ENCODE measurements around the gene RTP3. TPM values are rescaled to one million over a fixed set of nuclear protein-coding genes. Genes with fewer than 3 reads are reported as not detected.
"Not testable (repeated sequence)": the region's sequence is repeated elsewhere in the genome, so short reads cannot be mapped to it uniquely, and the experiment has no call there.

RTP3 gene
- total and polyA plus RNA-seq, 8 donors: not detected

DNA sequence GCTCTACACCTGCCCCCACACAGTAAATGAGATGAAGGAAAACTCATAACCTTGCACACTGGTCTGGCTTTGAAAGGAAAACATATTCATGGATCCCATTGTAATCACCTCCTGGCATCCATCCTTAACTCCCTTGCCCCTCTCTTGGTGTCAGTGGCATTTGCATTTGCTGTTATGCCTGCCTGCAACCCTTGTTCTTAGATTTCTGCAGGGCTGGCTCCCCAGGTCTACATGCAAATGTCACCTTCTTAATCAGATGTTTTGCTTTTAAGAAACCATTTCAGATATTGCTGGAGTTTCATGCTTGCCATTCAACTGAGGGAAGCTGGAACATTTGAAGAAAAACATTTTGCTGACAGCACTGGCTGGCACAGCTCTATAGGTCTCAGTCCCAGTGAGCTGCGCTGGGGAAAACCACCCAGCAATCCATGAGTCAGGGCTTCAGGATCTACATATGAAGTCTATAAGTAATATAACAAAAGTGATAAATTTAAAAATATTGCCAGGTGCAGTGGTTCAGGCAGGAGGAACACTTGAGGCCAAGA, 49.2 kb downstream of the RTP3 start:
- Histone ChIP-seq H3K4me1 (peaks cover 0 to 5% (median 0%) of the 10 kb centered on the region in 4 donors), H3K27me3 (no peaks in the 10 kb centered on the region), H3K36me3 (peaks cover 0 to 16% (median 5%) of the 10 kb centered on the region in 4 donors), H3K9me3 (no peaks in the 10 kb centered on the region), H3K27ac (no peak overlapping the region), H3K4me3 (no peak overlapping the region)
- DNase-seq: no peak
- intact Hi-C loops (cut with DNase I; ENCODE audit: low total_unique reads): no loop called here
- 44 to 67% (median 59%) methylated on average over 1 of the region's 1 CpG for WGBS, 5 donors
- TF ChIP-seq, protein P1, sequence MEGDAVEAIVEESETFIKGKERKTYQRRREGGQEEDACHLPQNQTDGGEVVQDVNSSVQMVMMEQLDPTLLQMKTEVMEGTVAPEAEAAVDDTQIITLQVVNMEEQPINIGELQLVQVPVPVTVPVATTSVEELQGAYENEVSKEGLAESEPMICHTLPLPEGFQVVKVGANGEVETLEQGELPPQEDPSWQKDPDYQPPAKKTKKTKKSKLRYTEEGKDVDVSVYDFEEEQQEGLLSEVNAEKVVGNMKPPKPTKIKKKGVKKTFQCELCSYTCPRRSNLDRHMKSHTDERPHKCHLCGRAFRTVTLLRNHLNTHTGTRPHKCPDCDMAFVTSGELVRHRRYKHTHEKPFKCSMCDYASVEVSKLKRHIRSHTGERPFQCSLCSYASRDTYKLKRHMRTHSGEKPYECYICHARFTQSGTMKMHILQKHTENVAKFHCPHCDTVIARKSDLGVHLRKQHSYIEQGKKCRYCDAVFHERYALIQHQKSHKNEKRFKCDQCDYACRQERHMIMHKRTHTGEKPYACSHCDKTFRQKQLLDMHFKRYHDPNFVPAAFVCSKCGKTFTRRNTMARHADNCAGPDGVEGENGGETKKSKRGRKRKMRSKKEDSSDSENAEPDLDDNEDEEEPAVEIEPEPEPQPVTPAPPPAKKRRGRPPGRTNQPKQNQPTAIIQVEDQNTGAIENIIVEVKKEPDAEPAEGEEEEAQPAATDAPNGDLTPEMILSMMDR (IDR thresholded peaks at IDR 0.05): no peak
- TF ChIP-seq EP300 (IDR thresholded peaks at IDR 0.05) (no peak), POLR2A (IDR thresholded peaks at IDR 0.05) (no peak), POLR2AphosphoS5 (IDR thresholded peaks at IDR 0.05) (no peak)

GRCh38 chr3:46548611-46549010, 50.8 kb downstream of the RTP3 start:
- H3K4me3 ChIP-seq; intact Hi-C loops (cut with DNase I; ENCODE audit: low total_unique reads); H3K27ac ChIP-seq; H3K4me1 ChIP-seq; DNase-seq; H3K27me3 ChIP-seq; H3K9me3 ChIP-seq: not testable (repeated sequence)
- 81 to 95% (median 89%) methylated on average over 3 of the region's 3 CpGs for WGBS, 5 donors
- H3K36me3 ChIP-seq: peaks cover 0 to 16% (median 5%) of the 10 kb centered on the region in 4 donors

- no peak for DNase-seq
- peaks cover 0 to 5% (median 0%) of the 10 kb centered on the region in 4 donors for H3K4me1 ChIP-seq
- intact Hi-C loops (cut with DNase I; ENCODE audit: low total_unique reads): no loop called here
- TF ChIP-seq POLR2A (IDR thresholded peaks at IDR 0.05) (no peak), POLR2AphosphoS5 (IDR thresholded peaks at IDR 0.05) (no peak), EP300 (IDR thresholded peaks at IDR 0.05) (no peak)
- TF ChIP-seq, protein P1 (IDR thresholded peaks at IDR 0.05): no peak
- no peaks in the 10 kb centered on the region for H3K27me3 ChIP-seq
- WGBS, 5 donors: 55 to 65% (median 59%) methylated on average over 4 of the region's 4 CpGs
- no peaks in the 10 kb centered on the region for H3K9me3 ChIP-seq
- H3K4me3 ChIP-seq: no peak overlapping the region
- peaks cover 0 to 13% (median 5%) of the 10 kb centered on the region in 4 donors for H3K36me3 ChIP-seq
- no peak overlapping the region for H3K27ac ChIP-seq
These were observed 51.7 kb downstream of the RTP3 start for GRCh38 chr3:46549408-46549904.

GRCh38 chr3:46549989-46550388, 52.2 kb downstream of the RTP3 start:
- Histone ChIP-seq H3K4me1 (peaks cover 0 to 5% (median 0%) of the 10 kb centered on the region in 4 donors), H3K4me3 (no peak overlapping the region), H3K36me3 (peaks cover 0 to 8% (median 3%) of the 10 kb centered on the region in 4 donors), H3K9me3 (no peaks in the 10 kb centered on the region), H3K27ac (no peak overlapping the region), H3K27me3 (no peaks in the 10 kb centered on the region)
- DNase-seq: no peak
- TF ChIP-seq POLR2A (IDR thresholded peaks at IDR 0.05) (no peak), POLR2AphosphoS5 (IDR thresholded peaks at IDR 0.05) (no peak), EP300 (IDR thresholded peaks at IDR 0.05) (no peak)
- TF ChIP-seq, protein P1 (IDR thresholded peaks at IDR 0.05): no peak
- intact Hi-C loops (cut with DNase I; ENCODE audit: low total_unique reads): no loop called here
- WGBS, 5 donors: 50 to 63% (median 53%) methylated on average over 1 of the region's 1 CpG

Other genes starting within 250 kb of the RTP3 start
- gene CCR2, start 143.9 kb upstream of the RTP3 start, total RNA-seq: 1 to 10 TPM in 1 of 5 donors, under 1 TPM in 1, not detected in 3; 0.37 to 2.5 TPM
- gene CCR2, start 143.9 kb upstream of the RTP3 start, polyA plus RNA-seq: under 1 TPM; 0.45 to 0.81 (median 0.61) TPM
- 1 to 10 TPM in 1 of 5 donors, under 1 TPM in 1, not detected in 3; 0.18 to 9.4 TPM for gene CCR5, start 127.0 kb upstream of the RTP3 start, total RNA-seq
- gene CCR5, start 127.0 kb upstream of the RTP3 start, polyA plus RNA-seq: 1 to 10 TPM in 1 of 3 donors, under 1 TPM in 2; 0.44 to 2.0 (median 0.68) TPM
- gene CCRL2, start 90.7 kb upstream of the RTP3 start, total RNA-seq: 1 to 10 TPM in 2 of 5 donors, not detected in 3; 2.8 to 5.2 TPM
- gene CCRL2, start 90.7 kb upstream of the RTP3 start, polyA plus RNA-seq: 1 to 10 TPM in 2 of 3 donors, under 1 TPM in 1; 0.76 to 2.0 (median 1.5) TPM
- gene LTF, start 33.1 kb upstream of the RTP3 start, total RNA-seq: 100 to 1,000 TPM in 2 of 5 donors, 10 to 100 TPM in 2, under 1 TPM in 1; 0.58 to 275 (median 22.4) TPM
- 1,000 to 10,000 TPM in 1 of 3 donors, 100 to 1,000 TPM in 1, 1 to 10 TPM in 1; 8.1 to 1,112 (median 398) TPM for gene LTF, start 33.1 kb upstream of the RTP3 start, polyA plus RNA-seq
- gene LRRC2, start 68.3 kb downstream of the RTP3 start, total RNA-seq: 1 to 10 TPM in 4 of 5 donors, not detected in 1; 1.7 to 4.6 (median 1.8) TPM
- 1 to 10 TPM; 1.0 to 2.1 (median 1.5) TPM for gene LRRC2, start 68.3 kb downstream of the RTP3 start, polyA plus RNA-seq
- gene FAM240A, start 114.5 kb downstream of the RTP3 start, total RNA-seq: not detected
- not detected for gene FAM240A, start 114.5 kb downstream of the RTP3 start, polyA plus RNA-seq
- gene ALS2CL, start 195.7 kb downstream of the RTP3 start, total RNA-seq: 100 to 1,000 TPM in 1 of 5 donors, 10 to 100 TPM in 4; 10.8 to 107 (median 50.0) TPM
- 100 to 1,000 TPM in 1 of 3 donors, 1 to 10 TPM in 2; 5.3 to 103 (median 9.3) TPM for gene ALS2CL, start 195.7 kb downstream of the RTP3 start, polyA plus RNA-seq
- under 1 TPM in 1 of 5 donors, not detected in 4; 0.55 TPM for gene TMIE, start 203.4 kb downstream of the RTP3 start, total RNA-seq
- 1 to 10 TPM in 1 of 3 donors, under 1 TPM in 1, not detected in 1; 0.46 to 1.0 TPM for gene TMIE, start 203.4 kb downstream of the RTP3 start, polyA plus RNA-seq
- gene PRSS50, start 219.9 kb downstream of the RTP3 start, total RNA-seq: under 1 TPM in 1 of 5 donors, not detected in 4; under 0.01 TPM
- gene PRSS50, start 219.9 kb downstream of the RTP3 start, polyA plus RNA-seq: under 1 TPM in 1 of 3 donors, not detected in 2; 0.10 TPM

Data from stomach (tissue), 9 donors.